ENCODE data around the gene RPL36. TPM values are rescaled to one million over a fixed set of nuclear protein-coding genes. Genes with fewer than 3 reads are reported as not detected.
"Not testable (repeated sequence)": the region's sequence is repeated elsewhere in the genome, so short reads cannot be mapped to it uniquely, and the experiment has no call there.

Gene RPL36
- polyA plus RNA-seq, 3 donors: 492 to 592 (median 586) TPM

- no peak for DNase-seq (ENCODE audit: low read depth in 3 of 3, low spot score in 2 of 3)
Measured at GRCh38 chr19:5703819-5704818, 14.0 kb downstream of the RPL36 start.

- DNase-seq (ENCODE audit: low read depth in 3 of 3, low spot score in 2 of 3): no peak
Measured at GRCh38 chr19:5705552-5705951, 15.5 kb downstream of the RPL36 start.

- DNase-seq (ENCODE audit: low read depth in 3 of 3, low spot score in 2 of 3): no peak
Measured at GRCh38 chr19:5706876-5707573, 16.9 kb downstream of the RPL36 start.

- no peak for DNase-seq (ENCODE audit: low read depth in 3 of 3, low spot score in 2 of 3)
Measured at GRCh38 chr19:5707576-5708575, 17.8 kb downstream of the RPL36 start.

GRCh38 chr19:5711025-5711424 lies 20.9 kb downstream of the RPL36 start:
- DNase-seq (ENCODE audit: low read depth in 3 of 3, low spot score in 2 of 3): no peak

GRCh38 chr19:5711713-5712161 lies 21.6 kb downstream of the RPL36 start:
- DNase-seq (ENCODE audit: low read depth in 3 of 3, low spot score in 2 of 3): no peak

GRCh38 chr19:5713228-5713627 lies 23.1 kb downstream of the RPL36 start:
- no peak for DNase-seq (ENCODE audit: low read depth in 3 of 3, low spot score in 2 of 3)

- DNase-seq (ENCODE audit: low read depth in 3 of 3, low spot score in 2 of 3): no peak
Measured at GRCh38 chr19:5714816-5715215, 24.7 kb downstream of the RPL36 start.

GRCh38 chr19:5717215-5717935 lies 27.3 kb downstream of the RPL36 start:
- no peak for DNase-seq (ENCODE audit: low read depth in 3 of 3, low spot score in 2 of 3)

GRCh38 chr19:5718037-5718578 lies 28.0 kb downstream of the RPL36 start:
- no peak for DNase-seq (ENCODE audit: low read depth in 3 of 3, low spot score in 2 of 3)

GRCh38 chr19:5718579-5719273 lies 28.6 kb downstream of the RPL36 start:
- no peak for DNase-seq (ENCODE audit: low read depth in 3 of 3, low spot score in 2 of 3)

- no peak for DNase-seq (ENCODE audit: low read depth in 3 of 3, low spot score in 2 of 3)
Measured at GRCh38 chr19:5719274-5719960, 29.3 kb downstream of the RPL36 start.

- DNase-seq (ENCODE audit: low read depth in 3 of 3, low spot score in 2 of 3): peak; percentile 98 to 99 (median 98)
Measured at GRCh38 chr19:5719961-5720790, 30.1 kb downstream of the RPL36 start, which contains the start of the genes CATSPERD and LONP1. TSS of gene CATSPERD (plus strand) at chr19:5720637. CDS start at chr19:5720738, 101 bp downstream. TSS of gene LONP1 (minus strand) at chr19:5720146. CDS start at chr19:5720132, 14 bp downstream.

GRCh38 chr19:5727453-5728050 lies 37.5 kb downstream of the RPL36 start:
- DNase-seq (ENCODE audit: low read depth in 3 of 3, low spot score in 2 of 3): no peak

GRCh38 chr19:5733172-5733571 lies 43.1 kb downstream of the RPL36 start:
- DNase-seq (ENCODE audit: low read depth in 3 of 3, low spot score in 2 of 3): not testable (repeated sequence)

GRCh38 chr19:5738423-5738822 lies 48.3 kb downstream of the RPL36 start:
- no peak for DNase-seq (ENCODE audit: low read depth in 3 of 3, low spot score in 2 of 3)

Data from right renal cortex interstitium (tissue), 3 donors.